ENCODE measurements around the gene PRR20G.

The PRR20G gene

GRCh38 chr3:127262533-127262932 is 25.3 kb downstream of the PRR20G start:
- DNase-seq: no peak

GRCh38 chr3:127261925-127262324 is 25.9 kb downstream of the PRR20G start:
- DNase-seq: no peak

- DNase-seq: no peak
Observed at GRCh38 chr3:127260826-127261555, 26.9 kb downstream of the PRR20G start.

GRCh38 chr3:127260416-127260815 is 27.4 kb downstream of the PRR20G start:
- DNase-seq: no peak

- DNase-seq: no peak
Observed at GRCh38 chr3:127259882-127260281, 28.0 kb downstream of the PRR20G start.

GRCh38 chr3:127258733-127259132 is 29.1 kb downstream of the PRR20G start:
- DNase-seq: no peak

GRCh38 chr3:127257351-127257750 is 30.5 kb downstream of the PRR20G start:
- no peak for DNase-seq

- peak in 1 of 4 experiments; percentile 15 for DNase-seq
Observed at GRCh38 chr3:127256733-127257271, 31.0 kb downstream of the PRR20G start.

GRCh38 chr3:127256138-127256537 is 31.7 kb downstream of the PRR20G start:
- no peak for DNase-seq

GRCh38 chr3:127255516-127255915 is 32.3 kb downstream of the PRR20G start:
- no peak for DNase-seq

- peak; percentile 36 to 62 (median 52) for DNase-seq
Observed at GRCh38 chr3:127254730-127255129, 33.1 kb downstream of the PRR20G start.

GRCh38 chr3:127254033-127254644 is 33.7 kb downstream of the PRR20G start:
- no peak for DNase-seq

GRCh38 chr3:127253491-127253890 is 34.4 kb downstream of the PRR20G start:
- DNase-seq: no peak

GRCh38 chr3:127252446-127252845 is 35.4 kb downstream of the PRR20G start:
- DNase-seq: no peak

- DNase-seq: no peak
Observed at GRCh38 chr3:127250032-127250431, 37.8 kb downstream of the PRR20G start.

GRCh38 chr3:127247292-127247691 is 40.6 kb downstream of the PRR20G start:
- no peak for DNase-seq

GRCh38 chr3:127238602-127239001 is 49.2 kb downstream of the PRR20G start:
- no peak for DNase-seq

GRCh38 chr3:127237835-127238234 is 50.0 kb downstream of the PRR20G start:
- no peak for DNase-seq

- DNase-seq: no peak
Observed at GRCh38 chr3:127235706-127236105, 52.1 kb downstream of the PRR20G start.

GRCh38 chr3:127234778-127235177 is 53.1 kb downstream of the PRR20G start:
- DNase-seq: no peak

Data from suppressor macrophage (primary cell).